ENCODE results near the gene PIGB.
"Not testable (repeated sequence)": the region's sequence is repeated elsewhere in the genome, so short reads cannot be mapped to it uniquely, and the experiment has no call there.

PIGB gene

DNA sequence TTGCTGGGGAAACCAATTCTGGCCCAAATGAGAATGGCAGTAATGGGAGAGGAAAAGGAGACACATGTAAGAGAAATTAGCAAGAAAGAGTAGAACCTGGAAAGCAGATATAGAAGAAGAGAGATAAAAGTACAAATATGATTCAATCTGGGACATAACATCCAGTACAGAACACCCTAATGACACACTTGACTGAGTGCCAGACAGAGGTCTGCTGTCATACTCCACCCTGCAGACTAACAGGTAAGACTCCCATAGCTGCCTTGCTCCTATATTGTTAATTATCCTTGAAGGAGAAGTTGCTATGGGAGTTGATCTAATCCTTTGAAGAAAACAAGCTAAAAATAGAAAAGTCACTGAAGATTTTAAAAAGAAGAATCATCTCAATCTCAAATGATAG lies 68.0 kb downstream of the PIGB start:
- no peak overlapping the region for H3K9ac ChIP-seq
- no peaks in the 10 kb centered on the region for H3K36me3 ChIP-seq (ENCODE audit: control insufficient read depth, insufficient read depth, low read length)
- H3K4me2 ChIP-seq (ENCODE audit: low read length) = no peak overlapping the region

DNA sequence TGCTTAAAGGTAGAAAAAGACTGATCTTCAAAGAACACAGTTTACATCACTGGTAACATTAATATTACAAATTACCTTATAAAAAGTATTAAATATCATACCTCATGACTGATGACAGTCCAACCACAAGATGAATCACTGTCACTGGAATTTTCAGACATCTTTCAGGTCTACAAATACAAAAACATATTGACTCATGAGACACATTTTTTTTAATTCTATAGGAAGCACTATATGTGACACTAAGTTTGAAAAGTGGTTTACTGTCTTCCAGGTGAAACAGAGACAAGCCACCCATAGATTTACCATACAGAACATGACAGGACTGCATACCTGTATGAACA lies 70.2 kb downstream of the PIGB start:
- Histone ChIP-seq H2AFZ (no peak overlapping the region), H3K4me1 (no peaks in the 10 kb centered on the region), H3K9me3 (ENCODE audit: control insufficient read depth, low read length) (no peaks in the 10 kb centered on the region), H3K27me3 (ENCODE audit: control insufficient read depth, insufficient read depth, low read length) (no peaks in the 10 kb centered on the region), H3K79me2 (no peaks in the 10 kb centered on the region), H3K27ac (no peak overlapping the region), H3K4me2 (ENCODE audit: low read length) (no peak overlapping the region), H3K9ac (no peak overlapping the region), H3K4me3 (ENCODE audit: low read depth, low read length) (no peak overlapping the region), H3K36me3 (ENCODE audit: control insufficient read depth, insufficient read depth, low read length) (no peaks in the 10 kb centered on the region)
- TF ChIP-seq, protein P1, sequence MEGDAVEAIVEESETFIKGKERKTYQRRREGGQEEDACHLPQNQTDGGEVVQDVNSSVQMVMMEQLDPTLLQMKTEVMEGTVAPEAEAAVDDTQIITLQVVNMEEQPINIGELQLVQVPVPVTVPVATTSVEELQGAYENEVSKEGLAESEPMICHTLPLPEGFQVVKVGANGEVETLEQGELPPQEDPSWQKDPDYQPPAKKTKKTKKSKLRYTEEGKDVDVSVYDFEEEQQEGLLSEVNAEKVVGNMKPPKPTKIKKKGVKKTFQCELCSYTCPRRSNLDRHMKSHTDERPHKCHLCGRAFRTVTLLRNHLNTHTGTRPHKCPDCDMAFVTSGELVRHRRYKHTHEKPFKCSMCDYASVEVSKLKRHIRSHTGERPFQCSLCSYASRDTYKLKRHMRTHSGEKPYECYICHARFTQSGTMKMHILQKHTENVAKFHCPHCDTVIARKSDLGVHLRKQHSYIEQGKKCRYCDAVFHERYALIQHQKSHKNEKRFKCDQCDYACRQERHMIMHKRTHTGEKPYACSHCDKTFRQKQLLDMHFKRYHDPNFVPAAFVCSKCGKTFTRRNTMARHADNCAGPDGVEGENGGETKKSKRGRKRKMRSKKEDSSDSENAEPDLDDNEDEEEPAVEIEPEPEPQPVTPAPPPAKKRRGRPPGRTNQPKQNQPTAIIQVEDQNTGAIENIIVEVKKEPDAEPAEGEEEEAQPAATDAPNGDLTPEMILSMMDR (IDR thresholded peaks at IDR 0.05) = no peak

More for the DNA sequence above, 68.0 kb downstream of the PIGB start:
- Histone ChIP-seq H3K79me2 (no peaks in the 10 kb centered on the region), H3K4me3 (ENCODE audit: low read depth, low read length) (no peak overlapping the region), H3K27me3 (ENCODE audit: control insufficient read depth, insufficient read depth, low read length) (no peaks in the 10 kb centered on the region), H3K27ac (no peak overlapping the region), H3K9me3 (ENCODE audit: control insufficient read depth, low read length) (no peaks in the 10 kb centered on the region), H3K4me1 (no peaks in the 10 kb centered on the region), H2AFZ (no peak overlapping the region)
- TF ChIP-seq, protein P1 (IDR thresholded peaks at IDR 0.05) = no peak

DNA sequence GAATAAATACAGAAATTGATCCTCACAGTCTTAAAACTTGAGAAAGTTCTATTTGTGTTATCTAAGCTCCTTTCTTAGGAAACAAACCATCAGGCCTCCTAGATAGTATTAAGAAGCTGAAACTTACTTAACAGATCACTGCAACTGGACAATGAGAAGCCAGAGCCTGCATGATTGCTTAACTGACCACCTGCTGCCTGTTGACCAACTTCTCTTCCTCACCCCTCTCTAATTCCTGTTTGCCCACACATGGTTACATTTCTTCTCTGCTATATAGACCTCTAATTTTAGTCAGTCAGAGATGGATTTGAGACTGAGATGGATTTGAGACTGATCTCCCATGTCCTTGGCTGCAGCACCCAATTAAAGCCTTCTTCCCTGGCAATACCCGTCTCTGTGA lies 75.7 kb downstream of the PIGB start:
- Histone ChIP-seq H3K79me2 (peaks cover 25% of the 10 kb centered on the region), H3K4me2 (ENCODE audit: low read length) (no peak overlapping the region), H2AFZ (no peak overlapping the region), H3K4me1 (peaks cover 2% of the 10 kb centered on the region), H3K9ac (no peak overlapping the region), H3K27ac (no peak overlapping the region), H3K36me3 (ENCODE audit: control insufficient read depth, insufficient read depth, low read length) (no peaks in the 10 kb centered on the region), H3K4me3 (ENCODE audit: low read depth, low read length) (no peak overlapping the region), H3K27me3 (ENCODE audit: control insufficient read depth, insufficient read depth, low read length) (no peaks in the 10 kb centered on the region), H3K9me3 (ENCODE audit: control insufficient read depth, low read length) (no peaks in the 10 kb centered on the region)
- TF ChIP-seq, protein P1 (IDR thresholded peaks at IDR 0.05) = no peak

DNA sequence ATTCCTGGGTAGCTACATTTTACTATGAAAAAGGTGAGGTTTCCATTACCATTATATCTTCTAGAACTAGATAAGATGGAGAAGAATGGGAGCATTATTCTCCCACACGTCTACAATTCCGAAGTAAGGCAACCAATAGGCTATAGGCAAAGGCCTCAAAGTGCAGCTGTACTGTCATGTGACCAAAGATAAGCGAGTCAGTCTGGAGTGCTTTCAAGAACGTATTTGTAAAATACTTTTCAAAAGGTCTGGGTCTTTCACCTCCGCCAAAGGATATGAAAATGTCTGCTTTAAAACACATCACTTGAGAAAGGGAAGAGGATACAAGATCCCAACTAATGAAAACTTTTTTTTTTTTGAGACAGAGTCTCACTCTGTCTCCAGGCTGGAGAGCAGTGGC lies 79.2 kb downstream of the PIGB start:
- no peaks in the 10 kb centered on the region for H3K9me3 ChIP-seq (ENCODE audit: control insufficient read depth, low read length)
- H3K4me2 ChIP-seq (ENCODE audit: low read length) = no peak overlapping the region
- H3K4me1 ChIP-seq = peaks cover 2% of the 10 kb centered on the region
- H3K9ac ChIP-seq = no peak overlapping the region
- TF ChIP-seq, protein P1 (IDR thresholded peaks at IDR 0.05) = no peak
- H3K36me3 ChIP-seq (ENCODE audit: control insufficient read depth, insufficient read depth, low read length) = no peaks in the 10 kb centered on the region
- peaks cover 26% of the 10 kb centered on the region for H3K79me2 ChIP-seq
- no peaks in the 10 kb centered on the region for H3K27me3 ChIP-seq (ENCODE audit: control insufficient read depth, insufficient read depth, low read length)
- H3K4me3 ChIP-seq (ENCODE audit: low read depth, low read length) = no peak overlapping the region
- no peak overlapping the region for H3K27ac ChIP-seq
- H2AFZ ChIP-seq = no peak overlapping the region

DNA sequence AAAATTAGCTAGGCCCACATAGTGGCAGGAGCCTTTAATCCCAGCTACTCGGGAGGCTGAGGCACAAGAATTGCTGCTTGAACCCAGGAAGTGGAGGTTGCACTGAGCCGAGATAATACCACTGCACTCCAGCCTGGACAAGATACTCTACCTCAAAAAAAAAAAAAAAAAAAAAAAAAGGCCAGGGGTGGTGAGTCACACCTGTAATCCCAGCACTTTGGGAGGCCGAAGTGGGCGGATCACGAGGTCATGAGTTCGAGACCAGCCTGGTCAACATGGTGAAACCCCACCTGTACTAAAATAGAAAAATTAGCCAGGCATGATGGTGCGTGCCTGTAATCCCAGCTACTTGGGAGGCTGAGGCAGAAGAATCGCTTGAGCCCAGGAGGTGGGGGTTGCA lies 81.0 kb downstream of the PIGB start:
- H3K4me2 ChIP-seq (ENCODE audit: low read length); H3K9me3 ChIP-seq (ENCODE audit: control insufficient read depth, low read length); H3K27ac ChIP-seq; H3K4me1 ChIP-seq; H3K36me3 ChIP-seq (ENCODE audit: control insufficient read depth, insufficient read depth, low read length); H2AFZ ChIP-seq; H3K9ac ChIP-seq; H3K4me3 ChIP-seq (ENCODE audit: low read depth, low read length); H3K27me3 ChIP-seq (ENCODE audit: control insufficient read depth, insufficient read depth, low read length): not testable (repeated sequence)
- H3K79me2 ChIP-seq = peaks cover 24% of the 10 kb centered on the region

All from parathyroid adenoma (tissue), 2 donors.